Measurements from ENCODE around the gene EIF3I.

The EIF3I gene

DNA sequence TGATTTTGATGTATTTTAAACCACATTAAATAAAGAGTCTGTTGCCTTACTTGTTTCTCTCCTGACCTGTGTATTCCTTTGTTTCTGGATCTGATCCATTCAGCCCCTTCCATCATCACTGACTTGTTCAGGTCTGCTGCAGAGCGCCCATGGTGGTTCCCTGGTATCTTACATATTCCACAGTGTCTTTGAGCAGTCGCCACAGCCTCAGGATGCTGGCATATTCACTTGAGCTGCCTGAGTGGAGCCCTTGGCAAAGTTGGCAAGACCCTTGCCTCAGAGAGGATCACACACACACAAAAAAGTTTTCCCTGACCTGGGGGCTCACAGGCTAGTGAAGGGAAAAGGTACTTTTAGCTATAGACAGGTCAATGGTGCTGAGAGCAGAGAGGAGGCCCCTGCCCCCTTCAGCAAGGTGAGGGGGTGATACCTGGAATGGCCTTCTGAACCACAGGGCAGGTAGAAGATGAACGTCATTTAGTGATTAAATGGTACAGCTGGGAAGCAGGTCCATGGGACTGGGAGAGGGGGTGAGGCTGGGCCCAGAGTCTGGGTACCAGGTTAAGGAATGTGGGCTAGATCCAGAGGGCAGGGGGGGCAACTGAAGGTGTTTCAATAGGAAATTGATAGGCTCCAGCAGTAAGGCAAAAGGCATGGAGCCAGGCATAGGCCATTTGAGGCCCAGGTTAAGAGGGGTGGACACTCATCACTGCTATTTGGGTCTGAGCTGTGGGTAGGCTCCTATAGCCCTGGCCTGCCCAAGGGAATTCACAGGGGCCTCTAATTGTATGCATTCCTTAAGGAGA, 23.8 kb upstream of the EIF3I start:
- DNase-seq = no peak

DNA sequence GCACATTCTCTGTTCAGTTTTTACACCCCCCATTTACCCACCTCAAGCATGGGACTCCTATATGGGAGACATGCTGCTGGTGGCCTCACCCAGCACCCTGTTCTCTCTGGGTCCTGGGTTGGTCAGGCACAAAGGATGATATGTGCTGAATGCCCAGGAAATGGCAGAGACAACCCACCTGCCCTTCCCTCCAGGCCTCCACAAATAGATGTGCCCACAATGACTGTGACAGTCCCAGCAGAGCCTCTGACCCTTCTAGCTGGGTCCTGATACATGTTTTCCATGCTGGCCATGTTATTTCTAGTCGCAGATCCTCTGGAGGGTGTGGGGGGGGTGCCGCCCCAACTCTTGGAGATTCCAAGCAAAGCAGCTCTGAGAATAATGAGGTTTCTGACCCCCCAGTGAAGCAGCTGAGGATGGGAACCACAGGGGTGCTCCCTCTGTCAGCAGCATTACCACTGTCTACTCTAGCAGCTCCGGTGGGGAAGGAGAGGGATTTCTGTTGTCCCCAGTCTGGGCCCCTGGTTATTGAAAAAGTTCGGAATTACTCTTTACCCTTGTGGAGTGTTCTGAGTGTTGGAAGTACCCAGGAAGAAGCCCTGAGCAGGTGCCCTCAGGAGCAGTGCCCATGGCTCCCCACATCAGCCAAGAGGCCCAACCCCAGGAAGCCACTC, 23.0 kb upstream of the EIF3I start:
- DNase-seq = no peak

DNA sequence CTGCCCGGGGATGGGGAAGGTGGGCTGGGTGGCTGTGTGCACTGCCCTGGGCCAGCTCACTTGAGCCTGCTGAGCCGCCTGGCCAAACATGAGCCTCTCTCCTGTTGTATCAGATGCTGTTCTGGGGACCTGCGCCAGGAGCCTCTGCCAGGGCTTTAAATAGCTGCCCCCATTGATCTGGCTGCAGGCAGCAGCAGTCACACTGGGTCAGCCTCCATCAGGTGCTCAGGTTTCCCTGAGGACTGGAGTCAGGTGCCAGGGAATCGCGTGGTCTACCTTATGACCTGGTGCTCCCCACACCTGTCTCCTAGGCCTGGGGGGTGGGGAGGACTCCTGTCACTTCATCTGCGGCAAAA, 22.5 kb upstream of the EIF3I start:
- DNase-seq = no peak

DNA sequence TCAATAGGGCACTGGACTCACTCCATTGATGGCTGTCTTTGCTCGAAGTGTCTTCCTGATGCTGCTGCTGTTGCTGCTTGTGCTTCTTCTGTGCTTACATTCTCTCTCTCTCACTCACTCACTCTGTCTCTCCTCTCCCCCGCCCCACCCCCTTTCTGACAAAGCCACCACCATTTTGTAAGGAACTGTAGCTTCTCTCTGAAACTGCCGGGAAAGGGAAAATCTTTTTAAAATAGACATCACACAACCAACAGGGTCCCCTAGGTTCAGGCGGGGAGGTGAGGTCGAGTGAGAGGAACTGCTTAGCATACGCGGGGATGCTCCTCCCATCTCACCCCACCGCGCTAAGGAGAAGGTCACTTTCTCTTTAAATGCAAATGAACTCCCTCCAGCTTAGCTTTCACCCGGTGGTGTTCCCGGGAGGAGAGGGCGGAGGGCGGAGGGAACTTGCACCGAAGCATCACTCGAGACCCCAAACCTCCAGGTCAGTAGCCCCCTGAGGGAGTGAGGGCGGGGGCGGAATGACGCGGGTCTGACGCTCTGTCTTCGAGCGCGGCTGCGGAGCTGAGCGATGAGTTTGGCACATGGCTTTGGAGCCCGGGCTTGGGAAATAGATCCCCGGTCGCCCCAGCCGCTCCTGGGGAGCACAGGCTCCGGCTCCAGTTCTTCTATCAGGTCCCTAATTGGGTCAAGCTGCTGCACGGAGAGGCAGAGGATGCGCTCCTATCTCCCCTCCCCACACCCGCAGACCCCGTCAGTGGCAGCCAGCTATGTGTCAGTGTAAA, 21.8 kb upstream of the EIF3I start, which contains the start of gene CCDC28B:
TSS of gene CCDC28B (plus strand) at position 370 of the 785 bp plus-strand sequence. CDS start 1,341 bp downstream, outside the sequence.
- peak; percentile 58 for DNase-seq

DNA sequence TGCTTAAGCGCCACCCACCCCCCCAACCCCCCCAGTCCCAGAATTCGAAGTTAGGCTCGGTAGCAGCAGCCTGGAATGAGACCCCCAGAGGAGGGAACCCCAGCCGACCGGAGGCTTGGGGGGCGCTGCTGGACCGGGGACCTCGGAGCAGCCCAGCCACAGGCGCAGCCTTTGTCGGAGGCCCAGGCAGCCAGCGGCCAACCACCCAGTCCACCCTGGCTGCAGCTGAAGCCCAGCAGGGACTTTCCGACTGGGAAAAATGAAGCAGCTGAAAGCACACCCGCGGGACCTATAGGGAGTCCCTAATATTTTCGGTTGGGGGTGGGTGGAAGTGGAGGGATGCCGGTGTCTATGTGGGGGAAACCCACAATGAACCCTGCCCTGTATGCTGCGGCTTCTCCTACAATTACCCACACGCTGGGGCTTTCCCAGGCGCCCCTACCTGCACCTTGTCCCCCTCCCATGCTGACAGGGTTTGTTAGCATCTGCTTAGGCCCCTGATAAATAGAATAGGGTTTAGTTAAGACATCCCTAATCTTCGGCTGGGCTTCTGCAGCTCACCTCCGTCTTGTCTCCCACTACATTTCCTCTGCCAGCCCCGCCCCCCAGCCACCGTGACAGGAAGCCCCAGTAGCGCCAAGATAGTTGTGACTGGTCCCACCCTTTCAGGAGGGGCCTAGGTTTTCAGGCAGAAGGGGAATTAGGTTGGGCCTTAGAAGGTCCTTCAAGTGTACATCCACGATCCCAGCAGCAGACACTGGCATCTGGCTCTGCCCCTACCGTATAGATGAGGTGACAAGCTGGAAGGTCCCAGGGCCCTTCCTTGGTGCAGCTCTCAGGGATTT, 21.0 kb upstream of the EIF3I start:
- no peak for DNase-seq

DNA sequence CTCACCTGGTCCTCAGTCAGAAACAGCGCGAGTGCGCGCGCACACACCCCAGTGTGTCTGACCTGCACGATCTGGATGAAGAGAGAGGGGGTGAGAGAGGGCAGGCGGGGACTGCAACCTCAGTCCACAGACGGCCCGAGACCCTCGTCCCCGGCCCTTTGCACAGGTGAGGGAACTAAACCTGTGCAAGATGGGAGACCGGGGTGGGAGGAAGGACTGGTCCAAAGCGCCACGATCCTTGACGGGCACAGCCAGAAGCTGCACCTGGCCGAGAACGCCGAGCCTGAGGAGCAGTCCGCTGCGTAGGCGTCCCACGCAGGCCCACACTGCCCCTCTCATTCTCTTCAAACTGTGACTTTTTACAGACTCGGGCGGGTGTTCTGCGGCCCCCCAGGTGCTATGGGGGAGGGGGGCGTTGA, 17.3 kb upstream of the EIF3I start:
- DNase-seq = peak; percentile 33

DNA sequence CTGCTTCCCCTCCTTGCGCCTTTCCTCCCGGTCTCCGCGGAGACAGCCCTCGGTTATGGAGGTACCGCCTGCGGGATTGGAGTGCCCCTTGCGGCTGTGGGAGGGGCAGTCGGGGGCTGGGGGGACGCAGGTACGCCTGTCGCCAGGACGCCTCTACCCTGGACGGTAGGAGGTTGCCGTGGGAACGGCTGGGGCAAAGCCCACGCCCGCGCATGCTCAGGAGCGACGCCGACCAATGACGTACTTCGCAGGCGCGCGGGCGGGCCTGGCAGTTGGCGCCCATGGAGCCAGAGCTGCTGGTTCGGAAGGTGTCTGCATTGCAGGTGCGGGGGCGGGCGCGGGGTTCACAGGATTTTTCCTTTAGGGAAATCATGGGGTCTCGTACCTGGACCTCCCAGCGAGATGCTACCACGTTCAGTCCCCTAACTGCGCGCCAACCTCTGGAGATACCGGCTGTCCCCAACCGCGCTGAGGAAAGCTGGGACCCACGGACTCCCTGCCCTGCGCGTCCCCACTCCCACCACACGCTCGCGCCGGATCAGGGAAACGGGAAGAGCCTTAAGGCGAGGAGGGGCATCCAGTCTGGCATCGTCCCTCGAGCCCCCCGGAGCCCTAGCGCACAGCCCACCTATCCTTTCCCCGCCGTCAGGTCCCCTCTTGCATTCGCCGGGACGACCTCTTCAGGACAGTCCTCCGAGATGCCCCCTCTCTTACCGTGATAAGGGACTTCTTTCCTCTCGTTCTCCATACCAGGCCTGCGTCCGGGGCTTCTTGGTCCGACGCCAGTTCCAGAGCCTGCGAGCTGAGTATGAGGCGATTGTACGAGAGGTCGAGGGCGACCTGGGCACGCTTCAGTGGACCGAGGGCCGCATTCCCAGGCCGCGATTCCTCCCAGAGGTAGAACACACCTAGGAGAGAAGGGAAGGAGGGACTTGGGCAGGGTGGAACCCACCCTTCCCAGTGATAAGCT, 16.5 kb upstream of the EIF3I start, which contains the start of gene IQCC:
TSS of gene IQCC (plus strand) at position 271 of the 970 bp plus-strand sequence. CDS start at position 282, 11 bp downstream.
- peak; percentile 78 for DNase-seq

DNA sequence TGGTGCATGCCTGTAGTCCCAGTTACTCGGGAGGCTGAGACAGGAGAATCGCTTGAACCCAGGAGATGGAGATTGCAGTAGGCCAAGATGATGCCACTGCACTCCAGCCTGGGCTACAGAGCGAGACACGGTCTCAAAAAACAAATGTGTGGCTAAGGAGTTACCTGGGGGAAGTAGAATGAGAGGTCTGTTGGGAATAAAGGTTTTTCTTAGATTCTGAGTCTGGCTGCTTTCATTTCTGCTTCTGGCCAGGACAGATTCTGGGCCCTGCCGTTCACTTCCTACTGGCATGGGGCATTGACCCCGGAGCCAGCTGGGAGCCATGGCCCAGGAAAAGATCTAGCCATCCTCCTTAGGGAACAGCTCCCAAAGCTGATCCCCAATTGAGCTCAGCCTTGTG, 13.7 kb upstream of the EIF3I start:
- DNase-seq = no peak

DNA sequence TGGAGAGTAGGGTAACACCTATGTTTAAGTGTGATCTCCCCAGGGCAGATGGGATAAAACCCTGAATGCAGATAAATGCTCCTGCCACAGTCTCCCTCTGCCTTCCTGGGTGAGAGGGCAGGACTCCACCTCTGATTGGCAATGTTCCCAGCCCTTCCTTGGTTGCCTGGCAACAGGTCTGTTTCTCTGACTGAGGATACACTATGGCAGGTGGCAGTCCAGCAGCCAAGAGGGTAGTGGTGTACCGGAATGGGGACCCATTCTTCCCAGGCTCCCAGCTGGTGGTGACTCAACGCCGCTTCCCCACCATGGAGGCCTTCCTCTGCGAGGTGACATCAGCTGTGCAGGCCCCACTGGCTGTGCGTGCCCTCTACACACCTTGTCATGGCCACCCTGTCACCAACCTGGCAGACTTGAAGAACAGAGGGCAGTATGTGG, 13.3 kb upstream of the EIF3I start, which contains the start of gene DCDC2B:
TSS of gene DCDC2B (plus strand) at position 199 of the 438 bp plus-strand sequence. CDS start at position 204, 5 bp downstream.
- peak; percentile 85 for DNase-seq

DNA sequence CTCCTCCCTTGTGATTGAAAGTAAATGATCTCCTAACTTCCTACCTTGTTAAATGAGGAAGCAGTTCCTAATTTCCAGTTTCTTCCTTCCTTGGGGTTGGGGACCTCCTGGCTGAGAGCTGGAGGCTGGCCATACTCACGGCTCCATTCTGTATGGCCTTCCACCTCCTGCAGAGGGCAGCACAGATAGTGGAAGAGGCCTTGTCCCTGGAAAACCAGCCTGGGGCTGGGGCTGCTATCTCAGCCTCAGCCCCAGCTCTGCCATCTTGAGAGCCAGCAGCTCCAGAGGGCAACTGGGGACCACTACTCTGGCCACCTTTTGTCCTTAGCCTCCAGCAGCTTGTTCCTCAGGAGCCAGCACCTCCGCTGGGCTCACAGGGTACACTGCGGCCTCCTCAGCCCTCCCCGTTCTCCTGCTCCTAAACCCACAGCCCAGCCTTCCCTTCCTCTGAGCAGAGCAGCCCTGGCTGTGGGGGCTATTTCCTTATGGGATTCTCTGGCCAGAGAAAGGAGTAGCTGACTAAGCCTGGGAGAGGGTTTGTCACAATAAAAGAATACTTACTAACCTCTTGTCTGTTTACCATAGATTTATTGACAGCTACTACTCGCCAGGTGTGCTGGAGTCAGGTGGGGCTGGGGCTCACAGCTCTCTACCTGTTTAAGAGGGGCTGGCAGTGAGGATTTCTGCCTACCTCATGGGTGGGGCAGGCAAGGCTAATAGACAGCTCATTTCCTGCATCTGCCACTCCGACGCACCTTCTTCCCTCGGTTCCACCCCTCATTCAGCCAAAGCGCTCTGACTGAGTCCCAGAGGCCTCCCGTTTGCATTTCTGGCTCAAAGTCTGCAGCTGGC, 6.4 kb upstream of the EIF3I start:
- peak; percentile 56 for DNase-seq

DNA sequence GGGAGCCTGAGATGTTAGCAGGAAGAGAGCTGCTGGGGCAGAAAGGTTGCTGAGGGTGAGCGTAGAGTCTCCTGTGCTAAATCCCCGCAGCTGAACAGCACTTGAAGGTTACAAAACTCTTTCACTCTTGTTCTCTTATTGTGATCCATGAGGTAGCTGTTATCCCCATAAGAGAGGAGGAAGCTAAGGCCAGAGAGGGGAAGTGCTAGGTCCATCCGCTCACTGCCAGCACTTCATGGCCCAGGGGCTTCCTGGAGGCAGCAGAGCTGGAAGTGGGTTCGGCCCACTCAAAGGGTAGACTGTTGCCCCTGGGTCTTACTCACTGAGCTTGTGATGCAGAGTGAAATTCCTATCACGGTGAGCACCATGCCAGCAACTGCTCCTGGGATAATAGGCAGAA, 5.6 kb upstream of the EIF3I start:
- no peak for DNase-seq

DNA sequence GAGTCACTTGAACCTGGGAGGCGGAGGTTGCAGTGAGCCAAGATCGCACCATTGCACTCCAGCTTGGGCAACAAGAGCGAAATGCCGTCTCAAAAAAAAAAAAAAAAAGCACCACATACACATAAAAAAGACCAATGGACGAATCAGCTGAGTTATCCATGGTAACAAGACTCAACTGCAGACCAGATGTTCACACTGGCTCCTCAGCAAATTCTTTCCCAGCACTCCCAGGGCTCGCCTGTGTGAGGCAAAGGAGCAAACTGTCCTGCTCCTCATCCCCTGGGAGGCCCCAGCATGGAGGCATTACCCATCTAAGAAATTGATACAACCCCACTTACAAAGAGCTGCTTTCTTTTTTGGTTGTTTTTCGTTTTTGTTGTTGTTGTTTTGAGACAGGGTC, 3.2 kb upstream of the EIF3I start:
- no peak for DNase-seq

DNA sequence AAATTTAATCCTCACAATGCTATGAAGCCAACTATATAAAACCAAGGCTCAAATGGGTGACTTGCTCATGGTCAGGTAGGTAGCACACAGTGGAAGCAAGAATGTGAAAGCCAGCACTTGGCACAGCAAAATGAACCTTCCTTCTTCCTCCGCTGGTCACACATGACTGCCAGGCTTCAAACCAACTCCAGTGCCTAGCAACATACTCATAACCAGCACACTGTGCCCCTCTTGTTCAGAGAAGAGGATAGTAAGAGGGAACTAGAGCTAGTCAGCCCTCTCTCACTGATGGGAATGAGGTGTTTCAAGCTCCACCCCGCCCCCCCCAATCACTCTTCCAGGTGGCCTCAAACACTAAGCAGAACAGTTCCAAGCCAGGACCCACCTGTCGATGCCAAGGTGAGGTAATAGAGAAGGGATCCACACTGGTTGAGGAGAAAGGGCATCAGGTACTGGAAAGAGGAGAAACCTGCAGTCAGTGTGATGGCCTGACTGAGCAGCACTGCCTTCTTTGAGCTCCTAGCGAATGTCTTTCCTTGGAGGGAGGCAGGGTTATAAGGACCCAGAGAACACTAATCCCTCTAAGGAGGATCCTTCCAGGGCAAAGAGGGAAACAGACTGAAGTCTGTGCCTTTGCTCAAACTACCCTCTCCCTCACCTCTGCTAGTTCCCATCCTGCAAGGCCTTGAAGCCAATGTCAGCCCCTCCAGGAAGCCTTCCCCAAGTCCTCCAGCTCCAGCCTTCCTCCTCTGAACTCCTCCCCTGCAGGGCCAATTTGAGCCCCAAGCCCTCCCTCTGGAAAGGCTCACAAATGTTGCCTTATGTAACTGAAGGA, 1.2 kb upstream of the EIF3I start:
- peak; percentile 37 for DNase-seq

DNA sequence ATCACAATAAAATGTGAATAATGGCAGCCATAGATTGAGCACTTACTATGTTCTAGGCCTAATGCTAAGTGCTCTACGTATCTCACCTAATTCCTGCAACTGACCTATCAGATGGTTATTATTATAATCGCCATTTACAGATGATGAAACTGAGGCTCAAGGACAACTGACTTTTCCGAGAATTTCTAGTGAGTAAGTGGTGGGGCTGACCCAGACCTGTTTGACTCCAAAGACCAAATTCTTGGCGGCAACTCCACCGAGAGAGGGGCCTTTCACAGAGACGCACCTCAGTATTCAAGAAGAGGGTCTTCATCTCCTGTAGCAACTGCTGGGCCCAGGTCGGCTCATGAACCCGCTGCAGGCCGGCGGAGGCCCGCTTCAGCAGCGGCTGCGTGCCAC, 627 bp upstream of the EIF3I start:
- no peak for DNase-seq

DNA sequence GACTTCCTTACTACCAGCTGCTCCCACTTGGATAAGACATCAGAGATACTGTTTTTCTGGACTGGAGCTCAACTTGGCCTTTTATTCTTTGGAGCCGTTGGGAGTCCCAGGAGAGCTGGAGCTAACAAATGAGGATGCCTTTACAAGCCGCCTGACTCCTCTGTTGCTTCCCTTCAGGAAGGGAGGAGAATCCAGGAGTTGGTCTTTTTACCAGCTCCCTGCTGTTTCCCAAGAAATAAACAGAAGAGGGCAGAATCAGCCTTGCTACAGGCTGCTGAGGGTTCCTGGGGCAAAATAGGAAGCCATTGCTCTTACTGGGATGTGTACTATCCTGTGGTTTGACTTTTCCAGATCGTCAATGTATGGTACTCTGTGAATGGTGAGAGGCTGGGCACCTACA, 1.5 kb downstream of the EIF3I start:
- no peak for DNase-seq

DNA sequence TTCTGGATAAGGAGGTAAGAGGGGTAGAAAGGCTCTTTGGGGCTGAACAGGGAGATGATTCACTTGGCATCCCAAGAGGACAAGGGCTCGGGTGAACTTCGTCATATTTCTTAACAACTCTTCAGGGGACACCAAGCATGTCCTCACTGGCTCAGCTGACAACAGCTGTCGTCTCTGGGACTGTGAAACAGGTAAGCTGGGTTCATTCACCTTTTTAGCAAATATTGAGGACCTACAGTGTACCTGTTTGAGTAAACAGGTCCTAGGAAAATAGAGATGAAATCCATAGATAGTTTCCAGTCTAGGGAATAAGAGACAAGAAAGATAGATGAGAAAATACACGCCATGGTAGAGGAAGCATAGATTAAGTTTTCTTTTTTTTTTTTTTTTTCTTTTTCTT, 2.1 kb downstream of the EIF3I start:
- no peak for DNase-seq

DNA sequence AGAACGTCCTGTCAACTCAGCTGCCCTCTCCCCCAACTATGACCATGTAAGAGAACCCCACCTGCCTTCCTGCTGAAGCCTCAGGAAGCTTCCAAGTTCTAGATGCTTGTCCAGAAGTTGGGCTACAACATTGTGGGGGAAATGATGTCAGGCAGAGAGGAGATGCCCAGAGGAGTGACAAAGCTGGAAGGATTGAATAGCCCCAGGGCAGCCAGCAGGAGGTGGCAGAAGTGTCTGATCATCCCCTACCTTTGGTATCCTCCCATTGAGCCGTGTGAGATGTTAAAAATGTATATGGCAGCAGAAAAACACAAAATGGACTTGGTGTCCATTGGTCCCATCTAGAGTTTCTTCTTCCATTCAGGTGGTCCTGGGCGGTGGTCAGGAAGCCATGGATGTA, 6.6 kb downstream of the EIF3I start:
- DNase-seq = no peak

DNA sequence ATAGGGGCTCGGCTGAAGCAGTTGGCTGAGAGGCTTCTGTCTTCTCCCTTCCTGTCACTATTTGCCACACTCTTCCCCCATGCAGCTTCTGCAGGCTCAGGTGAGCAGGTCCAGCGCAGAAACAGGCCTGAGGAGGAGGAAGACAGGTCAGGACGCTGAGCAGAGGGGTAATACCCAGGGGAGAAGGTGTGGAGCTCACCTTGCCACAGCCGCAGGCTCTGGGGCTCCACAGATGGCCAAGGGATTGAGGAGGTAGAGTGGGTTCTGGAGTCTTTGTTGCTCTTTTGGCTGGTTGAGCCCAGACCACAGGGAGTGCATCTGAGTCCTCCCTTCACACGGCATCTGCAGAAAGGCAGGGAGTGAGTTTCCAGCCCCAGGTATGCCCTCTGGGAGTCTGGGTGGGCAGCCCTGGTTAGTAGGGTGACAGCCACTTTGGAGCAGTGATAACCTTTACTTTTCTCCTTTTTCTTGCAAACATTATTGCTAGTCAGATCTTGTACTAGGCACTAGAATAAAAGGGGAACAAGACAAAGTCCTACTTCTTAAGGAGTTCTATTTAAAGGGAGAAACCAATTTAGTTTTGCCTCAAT, 9.7 kb downstream of the EIF3I start:
- no peak for DNase-seq

All from NCI-H510A treated with DMSO at 0.1 percent for 48 hours (cell line).